Parathyroid adenoma (tissue), 2 donors: Measurements from ENCODE around the gene SGIP1.

Source experiments
- H2AFZ ChIP-seq: fragments of 300-600 bp; sonication (generic); one replicate; pipeline ENCODE4 v1.7.0; 2017; ENCODE audit warnings: antibody characterized with exemption, mild to moderate bottlenecking
- H3K27ac ChIP-seq: fragments of 300-600 bp; sonication (generic); one replicate; pipeline ENCODE4 v1.7.0; 2017
- H3K27me3 ChIP-seq: fragments of 300-600 bp; sonication (generic); one replicate; pipeline ENCODE4 v1.7.0; 2017; ENCODE audit warnings: low read length; ENCODE audit not compliant: control insufficient read depth, insufficient read depth
- H3K36me3 ChIP-seq: fragments of 300-600 bp; sonication (generic); one replicate; pipeline ENCODE4 v1.7.0; 2017; ENCODE audit warnings: low read length; ENCODE audit not compliant: control insufficient read depth, insufficient read depth
- H3K4me1 ChIP-seq: fragments of 300-600 bp; sonication (generic); one replicate; pipeline ENCODE4 v1.7.0; 2017; ENCODE audit warnings: control low read depth
- H3K4me2 ChIP-seq: fragments of 300-600 bp; sonication (generic); one replicate; pipeline ENCODE4 v1.7.0; 2017; ENCODE audit warnings: low read length
- H3K4me3 ChIP-seq: fragments of 300-600 bp; sonication (generic); one replicate; pipeline ENCODE4 v1.7.0; 2017; ENCODE audit warnings: low read depth, low read length
- H3K79me2 ChIP-seq: fragments of 300-600 bp; sonication (generic); one replicate; pipeline ENCODE4 v1.7.0; 2017; ENCODE audit warnings: control low read depth
- H3K9ac ChIP-seq: fragments of 300-600 bp; sonication (generic); one replicate; pipeline ENCODE4 v1.7.0; 2017; ENCODE audit warnings: mild to moderate bottlenecking
- H3K9me3 ChIP-seq: fragments of 300-600 bp; sonication (generic); one replicate; pipeline ENCODE4 v1.7.0; 2017; ENCODE audit warnings: low read length; ENCODE audit not compliant: control insufficient read depth
- CTCF ChIP-seq: fragments of 300-600 bp; sonication (generic); IDR thresholded peaks from one replicate; pipeline ENCODE4 v1.7.0; 2017; ENCODE audit warnings: antibody characterized with exemption, mild to moderate bottlenecking
- donor health status: primary hyperparathyroidism.

The SGIP1 gene

GRCh38 chr1:66500301-66500700 lies 33.7 kb upstream of the SGIP1 start:
- Histone ChIP-seq H3K36me3 (no peaks in the 10 kb centered on the region), H3K79me2 (no peaks in the 10 kb centered on the region)
- TF ChIP-seq CTCF: no peak

GRCh38 chr1:66502086-66502485 lies 31.9 kb upstream of the SGIP1 start:
- no peaks in the 10 kb centered on the region for H3K36me3 ChIP-seq
- no peak overlapping the region for H3K9ac ChIP-seq
- H3K9me3 ChIP-seq: no peaks in the 10 kb centered on the region
- no peaks in the 10 kb centered on the region for H3K27me3 ChIP-seq
- no peak for TF ChIP-seq CTCF
- no peaks in the 10 kb centered on the region for H3K79me2 ChIP-seq
- no peak overlapping the region for H3K4me3 ChIP-seq
- no peak overlapping the region for H2AFZ ChIP-seq
- no peaks in the 10 kb centered on the region for H3K4me1 ChIP-seq
- no peak overlapping the region for H3K27ac ChIP-seq
- no peak overlapping the region for H3K4me2 ChIP-seq

More at GRCh38 chr1:66500301-66500700, 33.7 kb upstream of the SGIP1 start:
- no peak overlapping the region for H3K4me3 ChIP-seq
- H3K9me3 ChIP-seq: no peaks in the 10 kb centered on the region
- H2AFZ ChIP-seq: no peak overlapping the region
- H3K4me2 ChIP-seq: no peak overlapping the region
- H3K27me3 ChIP-seq: no peaks in the 10 kb centered on the region
- no peak overlapping the region for H3K9ac ChIP-seq
- H3K27ac ChIP-seq: no peak overlapping the region
- no peaks in the 10 kb centered on the region for H3K4me1 ChIP-seq

- Histone ChIP-seq H3K27ac (no peak overlapping the region), H3K4me1 (no peaks in the 10 kb centered on the region), H3K4me2 (no peak overlapping the region), H3K4me3 (no peak overlapping the region), H2AFZ (no peak overlapping the region), H3K9ac (no peak overlapping the region), H3K36me3 (no peaks in the 10 kb centered on the region), H3K27me3 (no peaks in the 10 kb centered on the region), H3K9me3 (no peaks in the 10 kb centered on the region), H3K79me2 (no peaks in the 10 kb centered on the region)
- TF ChIP-seq CTCF: no peak
Measured at GRCh38 chr1:66503841-66504470, 30.0 kb upstream of the SGIP1 start.

- Histone ChIP-seq H3K9ac (no peak overlapping the region), H3K4me3 (no peak overlapping the region), H3K79me2 (no peaks in the 10 kb centered on the region), H3K9me3 (no peaks in the 10 kb centered on the region), H3K36me3 (no peaks in the 10 kb centered on the region), H3K4me1 (no peaks in the 10 kb centered on the region), H3K4me2 (no peak overlapping the region), H3K27me3 (no peaks in the 10 kb centered on the region), H3K27ac (no peak overlapping the region), H2AFZ (no peak overlapping the region)
- TF ChIP-seq CTCF: no peak
Measured at GRCh38 chr1:66505671-66506392, 28.1 kb upstream of the SGIP1 start.

- no peaks in the 10 kb centered on the region for H3K27me3 ChIP-seq
- H3K79me2 ChIP-seq: no peaks in the 10 kb centered on the region
- H3K4me2 ChIP-seq: no peak overlapping the region
- H3K4me3 ChIP-seq: no peak overlapping the region
- H3K36me3 ChIP-seq: no peaks in the 10 kb centered on the region
- no peaks in the 10 kb centered on the region for H3K4me1 ChIP-seq
- H2AFZ ChIP-seq: no peak overlapping the region
- TF ChIP-seq CTCF: no peak
- no peak overlapping the region for H3K27ac ChIP-seq
- H3K9ac ChIP-seq: no peak overlapping the region
- H3K9me3 ChIP-seq: no peaks in the 10 kb centered on the region
Measured at GRCh38 chr1:66506393-66506687, 27.6 kb upstream of the SGIP1 start.
